GM19328 (cell line): Measurements from ENCODE around the gene NRL.

Experiments used
- ATAC-seq: cut with Tn5 transposase; IDR thresholded peaks from one replicate; pipeline ENCODE4 v1.9.1; 2021; ENCODE audit warnings: mild to moderate bottlenecking, moderate library complexity; ENCODE audit not compliant: unreplicated experiment

NRL gene

DNA sequence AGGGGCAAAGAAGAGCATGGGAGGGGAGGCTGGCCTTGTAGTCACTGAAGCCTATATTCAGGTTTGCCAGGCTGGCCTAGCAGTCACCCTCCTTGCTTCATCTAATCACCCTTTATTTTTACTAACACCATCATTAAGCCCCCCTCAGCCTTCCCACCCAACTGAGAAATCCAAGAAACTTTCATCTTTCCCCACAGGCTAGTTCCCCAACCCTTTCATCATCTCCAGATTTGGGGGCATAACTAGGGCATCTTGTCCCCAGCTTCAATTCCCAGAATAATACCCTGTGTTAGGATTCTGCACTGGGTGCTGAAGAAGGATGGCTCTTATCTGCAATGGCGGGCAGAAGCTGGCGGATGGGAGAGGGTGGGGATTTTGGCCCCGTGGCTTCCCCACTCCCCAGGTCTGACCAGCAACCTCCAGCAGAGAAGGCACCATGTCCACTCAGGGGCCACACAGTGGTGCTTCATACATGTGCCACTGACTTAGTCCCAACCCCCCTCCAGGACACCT lies 13.7 kb downstream of the NRL start:
- no peak for ATAC-seq

DNA sequence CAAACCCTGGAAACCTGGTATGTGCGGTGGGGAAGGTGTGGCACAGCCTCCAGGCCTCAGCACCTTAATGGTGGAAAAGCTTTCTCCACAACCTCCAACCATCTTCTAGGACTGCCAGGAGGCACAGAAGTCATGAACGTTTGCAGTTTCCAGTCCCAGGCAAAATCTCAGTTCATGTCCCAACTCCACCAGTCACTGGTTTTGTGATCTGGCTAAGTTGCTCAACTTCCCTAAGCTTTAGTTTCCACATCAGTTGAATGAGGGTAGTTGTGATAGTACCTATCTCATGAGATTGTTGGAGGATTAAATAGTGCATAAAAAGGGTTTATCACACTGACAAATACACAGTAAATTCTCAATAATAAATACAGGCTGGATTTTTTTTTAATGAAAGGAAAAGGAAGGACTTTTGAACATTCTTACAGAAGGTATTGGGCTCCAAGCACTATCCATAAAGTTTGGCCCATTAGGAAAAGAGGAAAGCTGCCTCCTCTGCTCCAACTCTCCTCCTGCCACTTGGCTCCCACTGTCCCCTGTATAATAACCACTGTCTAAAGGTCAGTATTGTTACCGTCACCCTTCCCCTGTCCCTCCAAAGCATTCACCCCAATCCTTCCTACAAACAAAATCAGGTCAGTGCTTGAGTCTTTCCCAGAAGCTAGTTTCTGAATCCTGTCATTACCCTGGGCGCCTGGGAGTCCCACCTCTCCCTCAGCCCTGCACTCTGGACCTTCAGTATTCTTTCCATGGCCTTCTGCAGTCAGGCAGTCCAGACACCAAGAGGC lies 14.4 kb downstream of the NRL start:
- no peak for ATAC-seq

DNA sequence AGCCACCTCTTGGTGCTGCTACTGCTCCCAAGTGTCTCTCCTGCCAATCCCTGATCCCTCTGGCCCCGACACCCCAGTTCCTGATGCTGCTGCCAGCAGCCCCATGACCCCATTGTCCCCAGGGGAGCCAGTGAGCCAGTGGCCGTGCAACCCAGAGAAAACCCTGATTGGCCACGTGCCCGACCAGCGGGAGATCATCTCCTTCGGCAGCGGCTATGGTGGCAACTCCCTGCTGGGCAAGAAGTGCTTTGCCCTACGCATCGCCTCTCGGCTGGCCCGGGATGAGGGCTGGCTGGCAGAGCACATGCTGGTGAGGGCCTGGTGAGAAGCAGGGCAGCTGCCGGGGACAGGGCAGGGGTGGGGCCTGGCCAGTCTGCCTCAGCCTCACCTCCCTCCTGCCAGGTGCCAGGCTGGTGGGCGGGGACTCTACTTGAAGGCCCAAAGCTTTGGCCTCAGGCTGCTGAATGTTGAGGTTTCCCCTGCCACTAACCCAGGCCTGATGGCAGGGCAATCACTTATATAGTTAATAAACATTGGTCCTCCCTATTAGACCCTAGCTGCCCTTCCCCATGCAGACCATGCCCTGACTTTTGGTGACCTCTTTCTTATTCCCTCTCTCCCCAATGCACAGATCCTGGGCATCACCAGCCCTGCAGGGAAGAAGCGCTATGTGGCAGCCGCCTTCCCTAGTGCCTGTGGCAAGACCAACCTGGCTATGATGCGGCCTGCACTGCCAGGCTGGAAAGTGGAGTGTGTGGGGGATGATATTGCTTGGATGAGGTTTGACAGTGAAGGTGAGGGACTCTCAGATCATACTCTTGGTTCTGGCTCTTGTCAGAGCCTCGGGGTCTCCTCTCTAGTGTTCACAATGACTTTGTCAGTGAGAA lies 15.6 kb downstream of the NRL start:
- ATAC-seq = no peak

DNA sequence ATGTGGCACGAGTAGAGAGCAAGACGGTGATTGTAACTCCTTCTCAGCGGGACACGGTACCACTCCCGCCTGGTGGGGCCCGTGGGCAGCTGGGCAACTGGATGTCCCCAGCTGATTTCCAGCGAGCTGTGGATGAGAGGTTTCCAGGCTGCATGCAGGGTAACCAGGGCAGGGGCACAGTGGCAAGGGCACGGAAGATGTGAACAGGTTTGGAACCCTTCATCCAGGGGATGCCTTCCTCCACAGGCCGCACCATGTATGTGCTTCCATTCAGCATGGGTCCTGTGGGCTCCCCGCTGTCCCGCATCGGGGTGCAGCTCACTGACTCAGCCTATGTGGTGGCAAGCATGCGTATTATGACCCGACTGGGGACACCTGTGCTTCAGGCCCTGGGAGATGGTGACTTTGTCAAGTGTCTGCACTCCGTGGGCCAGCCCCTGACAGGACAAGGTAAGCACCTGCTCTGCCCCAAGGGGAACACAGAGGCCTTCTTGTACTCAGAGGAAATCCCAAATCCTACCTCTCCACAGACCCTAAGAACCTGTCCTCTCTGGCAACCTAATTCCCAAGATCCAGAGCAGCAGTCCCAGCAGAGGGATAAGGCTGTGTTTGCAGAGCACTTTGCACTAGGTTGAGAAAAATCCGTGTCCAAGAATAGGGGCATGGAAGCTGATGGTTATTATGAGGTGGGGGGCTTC lies 16.4 kb downstream of the NRL start:
- no peak for ATAC-seq

DNA sequence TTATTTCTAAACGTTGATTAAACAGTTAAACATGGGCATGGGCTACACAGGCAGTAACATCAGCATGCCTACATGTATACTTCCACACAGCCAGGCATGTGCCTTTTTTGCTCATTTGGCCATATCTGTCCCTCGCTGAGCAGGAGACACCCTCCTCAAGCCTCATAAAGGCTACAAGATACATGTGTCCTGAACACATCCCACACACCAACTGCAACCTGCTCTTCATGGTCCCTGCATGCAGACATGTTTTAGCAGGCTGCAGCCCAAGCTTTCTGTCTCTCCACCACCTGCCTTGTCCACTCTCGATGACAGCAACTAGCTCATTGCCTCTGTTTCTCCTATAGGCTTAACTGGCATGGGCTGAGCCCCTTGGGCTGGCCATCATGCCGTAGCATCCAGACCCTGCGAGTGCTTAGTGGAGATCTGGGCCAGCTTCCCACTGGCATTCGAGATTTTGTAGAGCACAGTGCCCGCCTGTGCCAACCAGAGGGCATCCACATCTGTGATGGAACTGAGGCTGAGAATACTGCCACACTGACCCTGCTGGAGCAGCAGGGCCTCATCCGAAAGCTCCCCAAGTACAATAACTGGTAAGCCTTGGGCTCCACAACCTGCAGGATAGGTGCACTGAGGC lies 18.1 kb downstream of the NRL start:
- ATAC-seq = no peak

DNA sequence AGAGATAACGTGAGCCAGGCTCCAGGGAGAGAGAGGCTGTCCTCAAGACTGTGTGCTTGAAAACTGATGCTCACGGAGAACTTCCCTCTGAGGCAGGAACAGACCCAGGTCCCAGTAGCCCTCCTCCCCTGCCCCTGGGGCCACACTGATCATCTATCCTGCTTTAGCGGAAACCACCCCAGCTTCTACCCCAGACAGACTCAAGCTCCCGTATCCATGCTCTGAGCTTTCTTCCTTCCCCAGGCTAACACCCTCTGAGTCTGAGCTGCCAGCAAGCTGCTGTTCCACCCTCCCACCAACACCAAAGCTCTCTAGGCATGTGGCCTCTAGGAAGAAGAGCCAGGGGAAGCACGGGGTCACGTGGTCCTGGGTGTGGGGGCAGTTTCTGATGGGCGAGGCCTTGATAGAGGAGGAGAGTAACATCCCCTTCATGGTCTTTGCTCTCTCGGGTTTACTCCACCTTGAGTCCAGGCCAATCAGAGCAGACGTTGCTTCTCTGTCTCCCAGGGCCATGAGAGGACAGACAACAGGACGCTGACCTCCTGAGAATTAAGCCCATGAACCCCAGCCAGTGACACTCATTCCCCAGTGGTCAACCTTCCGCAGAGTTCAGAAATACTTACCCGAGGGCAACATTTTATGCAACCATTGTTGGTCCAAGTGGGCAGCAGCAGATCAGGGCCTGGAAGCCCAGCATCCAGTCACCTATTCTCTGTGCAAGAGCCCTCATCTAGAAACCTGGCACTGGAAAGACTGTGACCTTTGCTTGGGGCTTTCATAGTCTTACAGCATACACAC lies 19.3 kb downstream of the NRL start:
- ATAC-seq = peak; percentile 68

DNA sequence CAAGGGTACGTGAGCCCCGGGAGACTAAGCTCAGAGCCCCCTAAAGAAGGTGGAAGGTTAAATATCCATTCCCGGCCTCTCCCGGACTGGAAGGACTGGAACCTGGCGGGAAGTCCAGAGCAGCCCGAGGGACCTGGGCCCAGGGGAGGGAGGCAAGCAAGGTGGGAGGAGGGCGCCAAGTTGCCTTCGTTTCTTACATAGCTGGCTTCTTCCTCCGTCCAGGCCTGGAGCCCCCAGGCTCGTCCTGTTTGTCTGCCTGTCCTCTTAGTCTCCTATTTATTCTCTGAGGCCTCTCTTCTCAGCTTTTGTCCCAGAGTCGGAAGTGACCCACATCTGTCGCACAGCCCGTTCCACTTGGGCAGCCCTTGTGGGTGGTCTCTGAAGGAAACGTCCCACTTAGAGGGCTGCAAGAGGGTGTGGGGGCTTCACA lies 19.9 kb downstream of the NRL start:
- no peak for ATAC-seq

DNA sequence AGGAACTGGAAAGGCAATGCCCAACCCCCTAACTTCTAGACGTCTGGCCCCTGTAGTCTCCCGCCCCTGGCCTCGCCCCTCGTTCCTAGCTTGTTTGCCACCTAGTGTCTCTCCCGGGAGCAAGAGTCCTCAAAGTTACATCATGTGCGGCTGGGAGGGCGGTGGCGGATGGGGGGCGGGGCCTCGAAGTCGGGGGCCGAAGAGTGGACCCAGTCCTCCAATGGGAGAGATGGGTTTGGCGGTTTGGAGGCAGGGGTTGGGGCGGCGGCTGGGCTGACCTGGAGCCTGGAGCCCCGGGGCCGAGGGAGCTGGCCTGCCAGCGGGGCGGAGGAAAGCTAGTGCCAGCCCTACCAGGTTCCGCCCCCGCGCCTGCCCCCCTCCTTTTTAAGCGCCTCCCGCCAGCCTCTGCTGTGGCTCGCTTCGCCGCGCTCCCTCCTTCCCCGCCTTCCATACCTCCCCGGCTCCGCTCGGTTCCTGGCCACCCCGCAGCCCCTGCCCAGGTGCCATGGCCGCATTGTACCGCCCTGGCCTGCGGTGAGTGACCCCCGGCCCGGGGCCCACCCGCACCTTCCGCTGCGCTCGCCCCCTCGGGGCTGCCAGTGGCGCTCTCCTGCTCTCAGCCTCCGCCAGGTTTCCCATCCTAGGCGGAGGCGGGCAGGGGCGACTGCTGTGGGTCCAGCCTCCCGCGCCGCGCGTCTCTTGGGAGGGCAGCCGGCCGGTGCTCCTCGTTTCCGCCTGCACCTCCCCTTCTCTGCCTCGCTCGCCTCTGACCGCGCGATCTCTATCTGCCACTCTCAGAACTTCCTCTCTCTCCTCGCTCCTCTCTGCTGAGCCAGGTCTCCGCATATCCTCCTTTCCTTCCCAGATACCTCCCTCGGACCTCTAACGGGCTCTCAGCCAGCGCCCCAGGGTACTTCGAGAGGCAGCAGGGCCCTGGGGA lies 20.6 kb downstream of the NRL start, which contains the start of gene PCK2:
PCK2 (plus strand) TSS at position 411 of the 940 bp plus-strand sequence; CDS start at position 506, 95 bp downstream.
- no peak for ATAC-seq

DNA sequence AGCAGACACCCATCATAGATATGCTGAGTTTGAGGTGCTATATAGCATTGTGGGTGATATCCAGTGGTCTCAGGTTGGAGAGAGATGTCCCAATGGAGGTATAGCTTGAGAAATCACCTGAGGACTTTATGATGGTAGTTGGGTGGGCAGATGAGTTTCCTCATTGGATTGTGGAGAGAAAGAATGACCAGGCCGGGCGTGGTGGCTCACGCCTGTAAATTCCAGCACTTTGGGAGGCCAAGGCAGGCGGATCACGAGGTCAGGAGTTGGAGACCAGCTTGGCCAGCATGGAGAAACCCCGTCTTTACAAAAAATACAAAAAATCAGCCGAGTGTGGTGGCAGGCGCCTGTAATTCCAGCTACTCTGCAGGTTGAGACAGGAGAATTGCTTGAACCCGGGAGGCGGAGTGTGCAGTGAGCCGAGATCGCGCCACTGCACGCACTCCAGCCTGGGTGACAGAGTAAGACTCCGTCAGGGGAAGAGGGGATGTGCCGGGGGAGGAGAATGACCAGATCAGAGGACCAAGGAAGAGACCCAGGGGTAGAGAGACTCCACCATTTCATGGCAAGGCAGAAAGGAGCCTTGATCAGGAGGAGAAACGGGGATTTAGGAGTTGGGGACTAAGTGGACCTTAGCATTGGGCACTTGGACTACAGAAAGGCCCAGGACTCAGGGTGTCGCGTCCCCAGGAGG lies 21.4 kb downstream of the NRL start:
- ATAC-seq = no peak

DNA sequence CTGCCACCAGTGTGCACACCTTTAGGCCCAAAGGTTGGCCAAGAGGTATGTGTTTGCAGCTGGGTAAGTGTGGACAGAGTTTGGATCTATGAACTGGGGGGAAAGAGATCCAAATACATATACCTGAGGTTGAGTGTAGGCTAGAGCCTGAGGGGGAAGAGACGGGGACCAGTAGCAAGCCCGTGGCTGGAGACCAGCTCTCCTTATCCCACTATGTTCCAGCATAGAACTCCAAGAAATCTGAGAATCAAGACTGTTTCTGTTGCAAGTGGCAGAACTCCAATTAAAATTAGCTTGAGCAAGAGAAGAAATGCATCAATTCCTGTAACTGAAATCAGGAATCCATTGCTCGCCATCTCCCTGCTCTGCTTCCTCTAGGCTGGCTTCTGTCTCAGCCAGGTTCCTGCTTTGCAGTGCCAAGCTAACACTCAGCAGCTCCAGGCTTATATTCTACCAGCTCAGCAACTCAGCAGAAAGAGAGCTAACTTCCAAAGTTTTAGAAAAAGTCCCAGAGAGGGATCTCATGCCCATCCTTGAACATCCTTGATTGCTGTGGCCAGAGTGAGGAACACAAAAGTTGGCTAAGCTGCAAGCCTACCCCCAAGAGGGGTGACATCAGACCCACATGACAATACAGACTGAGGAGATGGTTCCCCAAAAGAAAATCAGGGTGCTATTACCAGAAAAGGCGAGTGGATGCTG lies 22.1 kb downstream of the NRL start:
- no peak for ATAC-seq

DNA sequence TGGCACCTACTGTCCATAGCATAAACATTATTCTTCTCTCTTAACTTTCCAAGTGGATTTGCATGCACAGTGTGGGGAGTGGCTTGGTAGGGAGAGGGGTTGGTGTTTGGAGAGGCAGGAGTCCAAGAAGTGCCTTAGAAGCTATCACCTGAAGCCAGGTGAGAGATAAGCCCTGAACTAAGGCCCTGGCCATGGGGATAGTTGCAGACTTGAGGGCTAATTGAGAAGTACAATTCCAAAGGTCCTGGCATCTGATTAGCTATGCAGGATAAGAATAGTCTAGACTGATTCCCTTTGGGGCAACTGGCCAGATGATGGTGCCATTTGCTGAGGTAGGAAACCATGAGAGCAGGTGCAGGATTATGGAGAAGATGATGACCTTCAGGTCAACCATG lies 22.6 kb downstream of the NRL start:
- ATAC-seq = no peak

DNA sequence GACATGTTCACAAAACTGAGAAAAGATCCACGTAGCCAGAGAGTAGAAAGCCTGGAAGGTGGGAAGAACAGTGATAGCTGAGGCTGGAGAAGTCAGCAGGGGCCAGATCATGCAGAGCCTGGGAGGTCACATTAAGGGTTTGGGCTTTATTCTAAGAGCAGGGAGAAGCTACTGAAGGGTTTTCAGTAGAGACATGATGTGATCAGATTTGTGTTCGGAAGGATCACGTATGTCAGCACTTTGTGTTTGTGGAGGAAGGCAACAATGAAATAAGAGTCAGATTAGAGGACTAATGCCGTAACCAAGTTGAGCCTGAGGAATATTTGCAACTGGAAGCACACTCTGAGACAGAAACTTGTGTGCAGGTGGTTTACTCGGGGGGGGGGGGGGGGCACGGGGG lies 24.9 kb downstream of the NRL start:
- ATAC-seq = no peak

DNA sequence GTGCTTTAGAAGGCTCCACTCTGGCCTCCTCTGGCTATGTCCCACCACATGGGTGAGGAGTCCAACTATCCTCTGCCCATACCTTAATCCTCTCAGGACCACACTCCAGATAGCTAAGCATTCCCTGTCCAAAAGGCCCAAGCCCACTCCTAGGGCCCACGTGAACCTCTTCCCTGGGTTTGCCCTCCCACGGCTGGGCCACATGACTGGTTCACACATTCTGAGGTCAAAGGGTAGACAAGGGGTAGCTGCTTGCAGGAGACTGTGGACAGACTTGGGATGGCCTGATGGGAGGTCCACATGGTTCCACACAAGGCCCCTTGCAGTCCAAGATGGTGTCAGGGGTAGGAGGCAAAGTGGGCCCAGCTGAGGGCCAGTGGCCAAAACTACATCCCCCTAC lies 26.7 kb downstream of the NRL start:
- no peak for ATAC-seq

DNA sequence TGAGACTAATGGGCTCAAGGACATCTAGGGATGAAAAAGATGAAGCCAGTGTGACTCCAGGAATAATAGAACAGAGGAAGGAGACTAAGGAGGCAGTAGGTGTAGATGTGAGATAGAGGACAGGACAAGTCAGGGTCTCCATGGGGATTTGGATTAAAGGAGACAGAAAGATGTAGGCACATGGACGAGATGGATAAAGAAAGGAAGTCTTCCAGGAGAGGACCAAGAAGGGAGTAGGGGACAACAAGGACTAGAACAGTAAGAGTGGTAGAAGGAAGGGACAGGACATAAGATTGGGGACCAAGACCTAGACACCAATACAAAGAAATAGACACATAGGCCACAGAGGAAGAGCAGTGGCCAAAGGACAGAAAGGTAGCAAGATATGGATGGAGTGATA lies 27.7 kb downstream of the NRL start:
- ATAC-seq = no peak

DNA sequence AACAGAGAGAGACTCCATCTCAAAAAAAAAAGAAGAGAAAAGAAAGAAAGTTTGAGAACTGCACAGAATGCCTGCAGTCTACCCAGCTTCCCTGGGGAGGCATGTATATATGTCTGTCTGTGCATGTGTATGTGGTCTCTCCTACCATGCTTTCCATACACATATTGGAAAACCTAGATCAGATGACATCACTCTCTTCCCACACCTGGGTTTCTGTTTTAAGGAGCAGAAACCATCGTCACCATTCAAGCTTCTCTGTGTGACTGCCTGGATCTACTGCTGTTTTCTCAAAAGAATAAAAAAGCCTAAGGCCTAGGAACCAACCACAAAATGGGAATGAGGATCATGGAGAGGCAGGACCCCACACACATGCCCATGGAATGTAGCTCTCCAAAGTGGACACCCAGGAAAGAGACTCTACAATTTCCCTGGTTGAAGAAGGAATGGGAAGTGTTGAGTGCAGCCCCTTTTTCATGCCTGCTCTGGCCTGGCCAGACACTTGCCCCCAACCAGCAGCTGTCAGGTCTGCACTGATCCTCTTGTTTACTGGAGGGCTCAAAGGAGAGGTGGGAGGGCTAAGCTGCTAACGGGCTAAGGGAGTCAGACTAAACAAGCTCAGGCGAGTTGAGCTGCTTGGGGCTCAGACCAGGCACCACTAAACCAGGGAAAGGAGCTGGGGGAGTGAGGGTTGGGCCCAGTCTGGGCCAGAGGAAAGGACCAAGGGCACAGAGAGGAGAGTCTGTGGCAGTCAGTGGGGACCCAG lies 28.4 kb downstream of the NRL start:
- no peak for ATAC-seq

DNA sequence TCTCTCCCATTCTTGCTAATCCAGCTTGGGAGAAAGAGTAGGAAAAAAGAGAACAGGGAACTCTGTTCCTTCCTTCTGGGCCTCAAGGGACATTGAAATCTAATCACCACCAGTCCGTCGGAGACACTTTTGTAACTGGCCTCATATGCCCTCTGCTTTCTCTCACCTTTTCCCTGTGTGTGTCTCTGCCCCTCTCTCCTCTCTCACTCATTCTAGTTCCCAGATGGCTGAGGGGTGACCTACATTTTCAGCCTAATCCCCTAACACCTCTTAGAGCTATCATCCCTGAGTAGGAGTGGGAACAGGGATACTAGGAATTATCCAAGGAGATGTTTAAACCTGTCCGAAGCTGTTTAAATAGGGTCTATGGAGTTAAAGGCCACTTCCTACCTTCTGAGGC lies 29.5 kb downstream of the NRL start:
- no peak for ATAC-seq

DNA sequence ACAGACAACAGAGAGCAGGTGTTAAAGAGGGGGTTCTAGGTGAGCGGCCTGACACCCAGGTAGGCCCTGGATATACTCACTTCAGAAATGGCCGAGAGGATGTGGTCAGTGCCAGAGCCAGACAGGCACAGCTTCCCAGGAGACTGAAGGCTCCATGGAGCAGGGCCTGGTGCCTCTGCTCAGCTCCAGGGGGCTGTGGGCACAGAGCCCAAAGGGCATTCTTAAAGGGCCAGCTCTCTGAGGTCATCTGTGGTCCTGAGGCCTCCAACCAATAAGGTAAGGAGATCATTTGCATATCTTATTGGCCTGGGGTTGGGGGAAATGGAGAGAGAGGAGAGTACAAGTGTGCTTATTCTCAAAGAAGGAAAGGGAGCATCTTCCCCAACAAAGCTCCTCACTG lies 30.3 kb downstream of the NRL start:
- no peak for ATAC-seq
